ENCODE measurements around the gene ARID3B.

Gene ARID3B

GRCh38 chr15:74642734-74643664 lies 102.0 kb downstream of the ARID3B start:
- no peak for DNase-seq (ENCODE audit: low spot score)

GRCh38 chr15:74643665-74644204 lies 102.7 kb downstream of the ARID3B start:
- DNase-seq (ENCODE audit: low spot score), result no peak

DNA sequence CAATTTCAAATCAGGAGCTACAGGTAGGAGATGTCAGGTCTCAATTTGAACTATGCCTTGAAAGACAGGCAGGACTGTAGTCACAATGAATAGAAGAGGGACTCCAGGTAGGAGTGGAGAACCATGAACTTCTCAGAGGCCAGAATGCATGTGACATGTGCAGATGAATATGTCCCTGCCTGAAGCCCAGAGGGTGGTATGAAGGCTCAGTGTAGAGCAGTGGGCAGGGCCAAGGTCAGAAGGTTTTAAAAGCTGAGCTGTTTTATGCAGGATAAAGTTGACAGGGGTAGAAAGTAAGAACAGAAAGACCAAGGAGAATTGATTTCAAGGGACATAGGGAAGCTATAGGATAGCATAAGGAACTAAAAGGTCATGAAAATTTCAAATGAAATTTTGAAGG lies 105.5 kb downstream of the ARID3B start:
- DNase-seq (ENCODE audit: low spot score), result no peak

All from hepatic stellate cell (primary cell).